ENCODE data around the gene PPP1R2C.

The PPP1R2C gene

DNA sequence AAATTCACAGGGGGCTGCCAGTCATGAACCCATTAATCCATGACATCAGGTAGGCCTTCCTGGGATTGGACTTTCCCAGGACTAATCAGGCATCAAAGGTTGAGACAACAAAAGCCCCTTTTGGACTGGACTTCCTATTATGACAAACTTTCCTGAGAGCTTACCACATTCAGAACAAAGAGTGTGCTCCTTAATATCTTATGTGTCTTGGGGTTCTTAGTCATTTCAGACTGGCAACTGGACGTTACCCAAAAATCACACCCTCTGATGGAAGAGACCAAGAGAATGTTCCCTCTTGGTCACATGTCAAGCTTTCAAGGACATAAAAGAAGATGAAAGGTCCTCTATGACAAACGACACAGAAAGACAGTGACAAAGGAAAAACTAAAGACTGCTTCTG is 31.6 kb upstream of the PPP1R2C start:
- H3K4me3 ChIP-seq (ENCODE audit: low read depth, low read length) = no peak overlapping the region
- no peak for DNase-seq (ENCODE audit: low read depth)
- TF ChIP-seq, protein P1, sequence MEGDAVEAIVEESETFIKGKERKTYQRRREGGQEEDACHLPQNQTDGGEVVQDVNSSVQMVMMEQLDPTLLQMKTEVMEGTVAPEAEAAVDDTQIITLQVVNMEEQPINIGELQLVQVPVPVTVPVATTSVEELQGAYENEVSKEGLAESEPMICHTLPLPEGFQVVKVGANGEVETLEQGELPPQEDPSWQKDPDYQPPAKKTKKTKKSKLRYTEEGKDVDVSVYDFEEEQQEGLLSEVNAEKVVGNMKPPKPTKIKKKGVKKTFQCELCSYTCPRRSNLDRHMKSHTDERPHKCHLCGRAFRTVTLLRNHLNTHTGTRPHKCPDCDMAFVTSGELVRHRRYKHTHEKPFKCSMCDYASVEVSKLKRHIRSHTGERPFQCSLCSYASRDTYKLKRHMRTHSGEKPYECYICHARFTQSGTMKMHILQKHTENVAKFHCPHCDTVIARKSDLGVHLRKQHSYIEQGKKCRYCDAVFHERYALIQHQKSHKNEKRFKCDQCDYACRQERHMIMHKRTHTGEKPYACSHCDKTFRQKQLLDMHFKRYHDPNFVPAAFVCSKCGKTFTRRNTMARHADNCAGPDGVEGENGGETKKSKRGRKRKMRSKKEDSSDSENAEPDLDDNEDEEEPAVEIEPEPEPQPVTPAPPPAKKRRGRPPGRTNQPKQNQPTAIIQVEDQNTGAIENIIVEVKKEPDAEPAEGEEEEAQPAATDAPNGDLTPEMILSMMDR (IDR thresholded peaks at IDR 0.05; ENCODE audit: control insufficient read depth, extremely low read depth, insufficient read depth) = no peak

DNA sequence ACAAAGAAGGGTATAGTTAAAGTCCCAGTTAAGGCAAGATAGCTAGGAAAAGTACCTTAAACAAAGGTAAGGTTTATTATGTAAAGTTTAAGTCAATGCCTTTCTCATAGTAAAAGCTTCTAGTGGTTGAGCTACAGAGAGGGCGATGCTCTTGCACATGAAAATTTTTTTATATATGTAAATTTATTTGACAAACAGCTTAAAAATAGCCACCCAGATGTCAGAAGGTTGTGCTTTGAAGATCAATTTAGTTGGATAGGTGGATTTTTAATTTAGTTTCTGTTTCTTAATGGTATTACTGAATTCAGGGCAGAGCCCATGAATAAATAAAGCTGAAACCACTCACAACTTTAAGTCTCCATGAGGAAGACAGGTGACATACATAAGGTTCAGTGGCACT is 29.4 kb upstream of the PPP1R2C start:
- H3K4me3 ChIP-seq (ENCODE audit: low read depth, low read length) = no peak overlapping the region
- no peak for DNase-seq (ENCODE audit: low read depth)
- TF ChIP-seq, protein P1 (IDR thresholded peaks at IDR 0.05; ENCODE audit: control insufficient read depth, extremely low read depth, insufficient read depth) = no peak

- TF ChIP-seq, protein P1 (IDR thresholded peaks at IDR 0.05; ENCODE audit: control insufficient read depth, extremely low read depth, insufficient read depth) = no peak
- DNase-seq (ENCODE audit: low read depth) = no peak
- H3K4me3 ChIP-seq (ENCODE audit: low read depth, low read length) = no peak overlapping the region
These were observed 26.6 kb upstream of the PPP1R2C start for GRCh38 chrX:42804524-42804923.

- DNase-seq (ENCODE audit: low read depth) = no peak
- TF ChIP-seq, protein P1 (IDR thresholded peaks at IDR 0.05; ENCODE audit: control insufficient read depth, extremely low read depth, insufficient read depth) = no peak
- H3K4me3 ChIP-seq (ENCODE audit: low read depth, low read length) = no peak overlapping the region
These were observed 25.4 kb upstream of the PPP1R2C start for GRCh38 chrX:42803320-42803719.

GRCh38 chrX:42797651-42798269 is 19.8 kb upstream of the PPP1R2C start:
- TF ChIP-seq, protein P1 (IDR thresholded peaks at IDR 0.05; ENCODE audit: control insufficient read depth, extremely low read depth, insufficient read depth) = no peak
- no peak overlapping the region for H3K4me3 ChIP-seq (ENCODE audit: low read depth, low read length)
- no peak for DNase-seq (ENCODE audit: low read depth)

DNA sequence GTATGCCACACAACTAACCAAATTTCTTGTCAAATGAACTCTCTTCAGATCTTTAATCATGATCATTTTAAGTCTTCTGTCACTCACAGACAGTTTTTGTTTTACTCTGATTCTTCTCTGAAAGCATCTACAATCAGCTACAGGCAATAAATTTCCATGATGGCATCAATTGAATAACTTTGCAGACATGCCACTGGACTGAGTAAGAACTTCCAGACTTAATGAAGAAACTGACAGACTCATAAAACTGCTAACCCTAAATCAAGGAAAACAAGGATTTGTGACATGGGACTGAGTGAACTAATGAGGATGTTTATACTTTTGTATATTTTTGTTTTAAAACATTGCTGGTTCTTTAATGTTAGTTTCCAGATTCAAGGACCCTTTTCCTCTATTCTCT is 5.5 kb upstream of the PPP1R2C start:
- H3K4me3 ChIP-seq (ENCODE audit: low read depth, low read length) = no peak overlapping the region
- DNase-seq (ENCODE audit: low read depth) = no peak
- TF ChIP-seq, protein P1 (IDR thresholded peaks at IDR 0.05; ENCODE audit: control insufficient read depth, extremely low read depth, insufficient read depth) = no peak

- no peak for DNase-seq (ENCODE audit: low read depth)
- TF ChIP-seq, protein P1 (IDR thresholded peaks at IDR 0.05; ENCODE audit: control insufficient read depth, extremely low read depth, insufficient read depth) = no peak
- no peak overlapping the region for H3K4me3 ChIP-seq (ENCODE audit: low read depth, low read length)
These were observed 1.8 kb downstream of the PPP1R2C start for GRCh38 chrX:42776195-42776594.
